H9 (cell line): ENCODE data around the gene A4GNT. TPM values are rescaled to one million over a fixed set of nuclear protein-coding genes. Genes with fewer than 3 reads are reported as not detected.

Source experiments
- DNase-seq: peaks from one replicate; pipeline ENCODE4 v3.0.0-alpha.2; 2017
- H2AFZ ChIP-seq: one replicate; pipeline ENCODE4 v1.6.1; 2013; ENCODE audit warnings: mild to moderate bottlenecking, low read length, control low read depth, moderate library complexity
- H2AK5ac ChIP-seq: 2 replicates; pipeline ENCODE4 v1.6.1; 2013; ENCODE audit warnings: low read length, control low read depth, mixed read lengths; ENCODE audit not compliant: insufficient read length
- H2BK120ac ChIP-seq: one replicate; pipeline ENCODE4 v1.6.1; 2013; ENCODE audit warnings: low read depth, mild to moderate bottlenecking, low read length, control low read depth, inconsistent platforms; ENCODE audit not compliant: poor library complexity, severe bottlenecking
- H2BK12ac ChIP-seq: 2 replicates; pipeline ENCODE4 v1.6.1; 2013; ENCODE audit warnings: low read length, control low read depth, mixed read lengths, low read depth; ENCODE audit not compliant: insufficient read length
- H2BK15ac ChIP-seq: 2 replicates; pipeline ENCODE4 v1.6.1; 2013; ENCODE audit warnings: low read depth, low read length, control low read depth
- H2BK20ac ChIP-seq: one replicate; pipeline ENCODE4 v1.6.1; 2013; ENCODE audit warnings: low read depth, mild to moderate bottlenecking, low read length, control low read depth, inconsistent platforms; ENCODE audit not compliant: poor library complexity, severe bottlenecking
- H2BK5ac ChIP-seq: 2 replicates; pipeline ENCODE4 v1.6.1; 2013; ENCODE audit warnings: low read length, control low read depth, mixed read lengths; ENCODE audit not compliant: insufficient read length
- H3K14ac ChIP-seq: 2 replicates; pipeline ENCODE4 v1.6.1; 2013; ENCODE audit warnings: low read length, control low read depth; ENCODE audit not compliant: insufficient read depth
- H3K18ac ChIP-seq: 2 replicates; pipeline ENCODE4 v1.6.1; 2013; ENCODE audit warnings: low read depth, mild to moderate bottlenecking, mixed read lengths, low read length, control low read depth; ENCODE audit not compliant: insufficient read length
- H3K23ac ChIP-seq: 2 replicates; pipeline ENCODE4 v1.6.1; 2013; ENCODE audit warnings: low read length, control low read depth, mixed read lengths, low read depth; ENCODE audit not compliant: insufficient read length
- H3K23me2 ChIP-seq: 2 replicates; pipeline ENCODE4 v1.6.1; 2013; ENCODE audit warnings: low read depth, mild to moderate bottlenecking, mixed read lengths, low read length, control low read depth; ENCODE audit not compliant: insufficient read length, poor library complexity, severe bottlenecking
- H3K27ac ChIP-seq: 2 replicates; pipeline ENCODE4 v1.5.1; 2013; ENCODE audit warnings: low read length, control low read depth, mixed read lengths, low read depth; ENCODE audit not compliant: insufficient read length
- H3K27me3 ChIP-seq: 2 replicates; pipeline ENCODE4 v1.6.1; 2013; ENCODE audit warnings: low read length, control low read depth, inconsistent platforms; ENCODE audit not compliant: insufficient read depth
- H3K4ac ChIP-seq: 2 replicates; pipeline ENCODE4 v1.6.1; 2013; ENCODE audit warnings: low read depth, mild to moderate bottlenecking, control low read depth, inconsistent platforms, low read length, moderate library complexity
- H3K4me1 ChIP-seq: 2 replicates; pipeline ENCODE4 v1.6.1; 2013; ENCODE audit warnings: low read length, control low read depth, inconsistent platforms; ENCODE audit not compliant: insufficient read depth
- H3K4me2 ChIP-seq: 2 replicates; pipeline ENCODE4 v1.6.1; 2013; ENCODE audit warnings: low read length, control low read depth, mixed read lengths; ENCODE audit not compliant: insufficient read length, insufficient read depth
- H3K56ac ChIP-seq: 2 replicates; pipeline ENCODE4 v1.6.1; 2013; ENCODE audit warnings: low read depth, mild to moderate bottlenecking, mixed read lengths, low read length, control low read depth; ENCODE audit not compliant: insufficient read length
- H3K79me1 ChIP-seq: 2 replicates; pipeline ENCODE4 v1.6.1; 2013; ENCODE audit warnings: low read depth, mild to moderate bottlenecking, moderate library complexity, low read length, control low read depth, inconsistent platforms; ENCODE audit not compliant: insufficient read depth, poor library complexity, severe bottlenecking
- H3K79me2 ChIP-seq: 2 replicates; pipeline ENCODE4 v1.6.1; 2013; ENCODE audit warnings: low read length, control low read depth, inconsistent platforms; ENCODE audit not compliant: insufficient read depth
- H3K9ac ChIP-seq: 2 replicates; pipeline ENCODE4 v1.6.1; 2013; ENCODE audit warnings: low read length, control low read depth, mixed read lengths; ENCODE audit not compliant: insufficient read length; ENCODE audit errors: extremely low read depth
- H3K9me3 ChIP-seq: one replicate; pipeline ENCODE4 v1.6.1; 2013; ENCODE audit warnings: low read depth, low read length, inconsistent platforms; ENCODE audit not compliant: control insufficient read depth
- H3T11ph ChIP-seq: one replicate; pipeline ENCODE4 v1.6.1; 2013; ENCODE audit warnings: mild to moderate bottlenecking, low read length, control low read depth, inconsistent platforms
- H4K20me1 ChIP-seq: one replicate; pipeline ENCODE4 v1.6.1; 2013; ENCODE audit not compliant: control insufficient read depth, insufficient read length, insufficient read depth
- H4K5ac ChIP-seq: 2 replicates; pipeline ENCODE4 v1.6.1; 2013; ENCODE audit warnings: low read depth, mild to moderate bottlenecking, mixed read lengths, low read length, control low read depth; ENCODE audit not compliant: insufficient read length
- H4K8ac ChIP-seq: replicated peaks from 2 replicates; pipeline ENCODE4 v1.6.1; 2013; ENCODE audit warnings: low read length, control low read depth, mixed read lengths, low read depth; ENCODE audit not compliant: insufficient read length
- H4K91ac ChIP-seq: 2 replicates; pipeline ENCODE4 v1.6.1; 2013; ENCODE audit warnings: low read depth, mild to moderate bottlenecking, moderate library complexity, mixed read lengths, low read length, control low read depth; ENCODE audit not compliant: insufficient read length
- H3K27ac Mint-ChIP-seq, 3 experiments: 2 replicates in 2 of 3; 3 replicates in 1 of 3; pipeline ENCODE4 v1.8.0; 2020 to 2021; ENCODE audit warnings: mixed read lengths in 3 of 3, mild to moderate bottlenecking in 1 of 3, moderate library complexity in 1 of 3
- H3K27me3 Mint-ChIP-seq: 2 replicates; pipeline ENCODE4 v1.8.0; 2021; ENCODE audit warnings: low read depth, mild to moderate bottlenecking, moderate library complexity, mixed read lengths
- H3K36me3 Mint-ChIP-seq, 3 experiments: 2 replicates in 2 of 3; 3 replicates in 1 of 3; pipeline ENCODE4 v1.8.0; 2020 to 2021; ENCODE audit warnings: low read depth in 3 of 3, mixed read lengths in 3 of 3; ENCODE audit not compliant: insufficient read depth in 1 of 3
- H3K4me1 Mint-ChIP-seq, 2 experiments: 2 replicates each; pipeline ENCODE4 v1.8.0; 2020; ENCODE audit warnings: mixed read lengths in 2 of 2
- H3K4me3 Mint-ChIP-seq, 2 experiments: 2 replicates in 1 of 2; 3 replicates in 1 of 2; pipeline ENCODE4 v1.8.0; 2020 to 2021; ENCODE audit warnings: mild to moderate bottlenecking in 2 of 2, mixed read lengths in 2 of 2, moderate library complexity in 1 of 2
- H3K9me3 Mint-ChIP-seq, 2 experiments: 2 replicates in 1 of 2; 3 replicates in 1 of 2; pipeline ENCODE4 v1.8.0; 2020; ENCODE audit warnings: mild to moderate bottlenecking in 2 of 2, mixed read lengths in 2 of 2, moderate library complexity in 1 of 2
- CTCF ChIP-seq: fragments of 200-600 bp; sonication (generic); conservative IDR thresholded peaks from 3 replicates; pipeline ENCODE4 v1.8.0; 2021; ENCODE audit warnings: antibody characterized with exemption, mild to moderate bottlenecking
- WGBS: extraction: QIAGEN DNeasy Blood & Tissue Kit; methylation state at CpG from one replicate; pipeline ENCODE4 v1.1.7; 2013; ENCODE audit warnings: missing lambda C conversion rate, low lambda C conversion rate, mixed read lengths; ENCODE audit not compliant: insufficient read length; ENCODE audit errors: extremely low coverage; 5-methylcytosine and 5-hydroxymethylcytosine counted together
- total RNA-seq: library from RNA; stranded (reverse); gene quantifications from 2 replicates; pipeline ENCODE4 v1.2.1, GENCODE V29; 2021

A4GNT gene
- total RNA-seq, 1 experiment from 2014 or later, result not detected

GRCh38 chr3:138114988-138115971, 16.9 kb downstream of the A4GNT start, which contains the start of gene DZIP1L:
DZIP1L (minus strand) TSS chr3:138115608; CDS start chr3:138103971, 11,637 bp downstream.
- TF ChIP-seq CTCF, result peak; percentile 64
- Histone ChIP-seq H3K18ac (peak within 1 kb of the TSS; percentile 79), H4K8ac (no peak within 1 kb of the TSS), H4K20me1 (peaks cover 2% of the 10 kb centered on the region), H2BK20ac (no peak within 1 kb of the TSS), H2AFZ (no peak within 1 kb of the TSS), H3K56ac (no peak within 1 kb of the TSS), H3K4ac (no peak within 1 kb of the TSS), H4K91ac (no peak within 1 kb of the TSS), H3K9me3 (no peaks in the 10 kb centered on the region), H4K5ac (no peak within 1 kb of the TSS), H3K27ac (no peak within 1 kb of the TSS), H3K4me1 (no peaks in the 10 kb centered on the region), H3K4me2 (peak within 1 kb of the TSS; percentile 84), H3K23me2 (peaks cover 7% of the 10 kb centered on the region), H2BK5ac (no peak within 1 kb of the TSS), H2BK15ac (no peak within 1 kb of the TSS), H3K79me1 (no peaks in the 10 kb centered on the region), H2BK120ac (no peak within 1 kb of the TSS), H3K27me3 (no peaks in the 10 kb centered on the region), H2AK5ac (no peak within 1 kb of the TSS), H2BK12ac (no peak within 1 kb of the TSS), H3K79me2 (no peaks in the 10 kb centered on the region), H3K14ac (peak within 1 kb of the TSS; percentile 89), H3K23ac (no peak within 1 kb of the TSS), H3K9ac (peak within 1 kb of the TSS; percentile 64), H3T11ph (no peak within 1 kb of the TSS)
- Mint-ChIP-seq H3K27ac (peak within 1 kb of the TSS; percentile 80 to 98 (median 95)), H3K4me1 (peaks cover 31 to 36% of the 10 kb centered on the region in 2 experiments), H3K4me3 (peak within 1 kb of the TSS; percentile 88 to 93), H3K27me3 (peaks cover 3% of the 10 kb centered on the region; the same call in 1 of the 2 replicates), H3K36me3 (peaks cover 0 to 18% (median 4%) of the 10 kb centered on the region in 3 experiments; a peak in 6 of 7 replicates), H3K9me3 (peaks cover 3 to 8% of the 10 kb centered on the region in 2 experiments; a peak in 4 of 5 replicates)
- no CpG with 5 or more reads among the region's 86 CpGs for WGBS
- peak; percentile 85 for DNase-seq
